ENCODE results near the gene HUWE1.

HUWE1 gene

DNA sequence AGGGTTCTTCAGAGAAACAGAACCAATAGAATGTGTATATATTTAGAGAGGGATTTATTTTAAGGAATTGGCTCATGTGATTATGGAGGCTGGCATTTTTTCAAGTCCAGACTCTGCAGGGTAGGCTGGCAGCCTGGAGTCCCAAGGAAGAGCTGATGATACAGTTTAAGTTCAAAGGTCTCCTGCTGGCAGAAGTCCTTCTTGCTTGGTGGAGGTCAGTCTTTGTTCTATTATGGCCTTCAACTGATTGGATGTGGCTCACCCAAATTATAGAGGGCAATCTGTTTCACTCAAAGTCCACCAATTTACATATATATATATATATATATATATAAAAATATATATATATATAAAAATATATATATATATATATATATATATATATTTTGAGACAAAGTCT, 200.2 kb downstream of the HUWE1 start:
- ATAC-seq = no peak

DNA sequence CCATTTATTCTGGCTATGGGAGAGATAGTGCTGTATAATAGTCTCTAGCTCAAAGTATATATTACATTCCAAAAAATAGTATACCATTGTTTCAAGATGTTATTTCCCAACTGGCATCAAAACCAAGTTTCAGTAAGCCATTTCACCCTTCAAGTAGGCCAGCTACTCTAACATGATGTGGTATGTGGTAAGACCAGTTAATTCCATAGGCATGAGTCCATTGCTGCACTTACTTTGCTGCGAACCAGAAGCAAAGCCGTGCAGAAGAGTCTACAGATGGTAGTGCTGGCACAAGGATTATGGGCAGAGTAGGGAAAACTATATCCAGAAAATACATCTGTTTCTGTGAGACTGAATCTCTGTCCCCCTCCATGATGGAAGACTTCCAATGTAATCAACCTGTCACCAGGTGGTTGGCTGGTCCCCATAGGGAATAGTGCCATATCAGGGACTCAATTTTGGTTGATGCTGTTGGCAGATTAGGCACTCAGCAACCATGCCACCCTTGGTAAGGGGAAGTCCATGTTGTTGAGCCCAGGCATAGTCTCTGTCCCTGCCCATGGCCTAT, 202.6 kb downstream of the HUWE1 start:
- no peak for ATAC-seq

DNA sequence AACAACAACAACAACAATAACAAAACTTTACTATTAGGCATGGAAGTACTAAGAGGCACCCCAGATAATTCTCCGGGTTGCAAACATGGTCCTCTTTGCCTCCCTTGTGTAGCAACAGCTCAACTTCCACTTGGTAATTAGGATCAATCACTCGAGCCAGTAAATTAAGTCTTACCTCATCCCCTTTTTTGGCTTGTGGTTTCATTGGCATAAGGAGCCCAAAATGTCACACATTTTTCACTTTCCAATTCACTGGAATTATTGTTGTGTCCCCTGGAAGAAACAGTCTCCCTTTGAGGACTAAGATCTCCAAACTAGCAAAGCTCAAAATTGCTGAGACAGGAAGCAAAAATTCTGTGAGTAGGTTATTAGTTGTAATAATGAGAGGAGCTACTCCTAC, 203.1 kb downstream of the HUWE1 start:
- ATAC-seq = no peak

Data from activated CD4-positive, CD25-positive, alpha-beta regulatory T cell treated with anti-CD3 and anti-CD28 coated beads, Interleukin-2, amount 50 U/mL, for 24 hours (primary cell).